Neuronal stem cell (in vitro differentiated cells): ENCODE measurements around the gene AK6.
"Not testable (repeated sequence)": the region's sequence is repeated elsewhere in the genome, so short reads cannot be mapped to it uniquely, and the experiment has no call there.

ENCODE experiments used
- DNase-seq: peaks from one replicate; pipeline ENCODE4 v3.0.0-alpha.2; 2013; ENCODE audit warnings: low spot score
- H2AFZ ChIP-seq: one replicate; pipeline ENCODE4 v1.6.1; 2013; ENCODE audit warnings: mild to moderate bottlenecking, low read length, inconsistent platforms
- H2AK5ac ChIP-seq: 2 replicates; pipeline ENCODE4 v1.6.1; 2013; ENCODE audit warnings: low read depth, mild to moderate bottlenecking, inconsistent platforms, low read length, moderate library complexity, mixed read lengths
- H2BK120ac ChIP-seq: 2 replicates; pipeline ENCODE4 v1.6.1; 2013; ENCODE audit warnings: low read depth, mild to moderate bottlenecking, inconsistent platforms, low read length, moderate library complexity, mixed read lengths
- H2BK12ac ChIP-seq: one replicate; pipeline ENCODE4 v1.6.1; 2013; ENCODE audit warnings: low read length, inconsistent platforms
- H2BK15ac ChIP-seq: 2 replicates; pipeline ENCODE4 v1.6.1; 2013; ENCODE audit warnings: mild to moderate bottlenecking, low read length, inconsistent platforms, mixed read lengths
- H2BK5ac ChIP-seq: one replicate; pipeline ENCODE4 v1.6.1; 2013; ENCODE audit warnings: inconsistent platforms, mild to moderate bottlenecking, low read length, moderate library complexity
- H3K14ac ChIP-seq: one replicate; pipeline ENCODE4 v1.6.1; 2013; ENCODE audit warnings: low read length, inconsistent platforms
- H3K18ac ChIP-seq: 2 replicates; pipeline ENCODE4 v1.6.1; 2013; ENCODE audit warnings: low read length, inconsistent platforms
- H3K23ac ChIP-seq: 2 replicates; pipeline ENCODE4 v1.6.1; 2013; ENCODE audit warnings: low read depth, mild to moderate bottlenecking, mixed read lengths, low read length, inconsistent platforms; ENCODE audit not compliant: poor library complexity
- H3K27ac ChIP-seq: replicated peaks from 3 replicates; pipeline ENCODE4 v1.5.1; 2013; ENCODE audit warnings: low read length, inconsistent platforms
- H3K27me3 ChIP-seq, 3 experiments: 2 replicates each; pipeline ENCODE4 v1.6.1; 2013; ENCODE audit warnings: low read length in 3 of 3, mild to moderate bottlenecking in 2 of 3, inconsistent platforms in 1 of 3, low read depth in 1 of 3, mixed read lengths in 1 of 3, moderate library complexity in 1 of 3; ENCODE audit not compliant: control insufficient read depth in 3 of 3, insufficient read depth in 3 of 3
- H3K36me3 ChIP-seq, 2 donors: replicated peaks in 1 of 2; 2 replicates each; pipeline ENCODE4 v1.6.1; 2013; ENCODE audit warnings: low read length in 2 of 2; ENCODE audit not compliant: control insufficient read depth in 2 of 2, insufficient read depth in 2 of 2
- H3K4ac ChIP-seq: 2 replicates; pipeline ENCODE4 v1.6.1; 2013; ENCODE audit warnings: inconsistent platforms, mild to moderate bottlenecking, low read length, moderate library complexity
- H3K4me1 ChIP-seq, 2 donors: 1 replicate in 1 of 2; 2 replicates in 1 of 2; pipeline ENCODE4 v1.6.1; 2013; ENCODE audit warnings: low read length in 2 of 2, low read depth in 1 of 2; ENCODE audit not compliant: control insufficient read depth in 2 of 2, insufficient read depth in 1 of 2
- H3K4me2 ChIP-seq: one replicate; pipeline ENCODE4 v1.6.1; 2013; ENCODE audit warnings: mild to moderate bottlenecking, low read length, inconsistent platforms; ENCODE audit not compliant: insufficient read depth, poor library complexity, severe bottlenecking
- H3K4me3 ChIP-seq, 2 donors: 2 replicates each; pipeline ENCODE4 v1.5.1; 2013; ENCODE audit warnings: low read length in 2 of 2, mild to moderate bottlenecking in 2 of 2, inconsistent platforms in 1 of 2, moderate library complexity in 1 of 2
- H3K79me1 ChIP-seq: one replicate; pipeline ENCODE4 v1.6.1; 2013; ENCODE audit warnings: low read depth, mild to moderate bottlenecking, inconsistent platforms, low read length, moderate library complexity
- H3K9ac ChIP-seq: one replicate; pipeline ENCODE4 v1.6.1; 2013; ENCODE audit warnings: mild to moderate bottlenecking, low read depth, low read length, inconsistent platforms; ENCODE audit not compliant: poor library complexity
- H3K9me3 ChIP-seq, 2 donors: replicated peaks in 1 of 2; 2 replicates each; pipeline versions ENCODE3 to v1.6.1; 2013; ENCODE audit warnings: low read length in 2 of 2, mild to moderate bottlenecking in 2 of 2, inconsistent platforms in 1 of 2, low read depth in 1 of 2, mixed read lengths in 1 of 2, moderate library complexity in 1 of 2; ENCODE audit not compliant: control insufficient read depth in 2 of 2, insufficient read depth in 1 of 2
- H4K8ac ChIP-seq: one replicate; pipeline ENCODE4 v1.6.1; 2013; ENCODE audit warnings: low read depth, mild to moderate bottlenecking, inconsistent platforms, low read length, moderate library complexity
- H4K91ac ChIP-seq: one replicate; pipeline ENCODE4 v1.6.1; 2013; ENCODE audit warnings: low read length, low read depth, mild to moderate bottlenecking, inconsistent platforms; ENCODE audit not compliant: poor library complexity
- WGBS, 2 donors: extraction: QIAGEN DNeasy Blood & Tissue Kit; methylation state at CpG; one replicate each; pipeline ENCODE4 v1.1.7; 2013; ENCODE audit warnings: missing lambda C conversion rate in 2 of 2, mixed read lengths in 1 of 2; ENCODE audit not compliant: insufficient read length in 2 of 2, insufficient replicate concordance in 1 of 2; ENCODE audit errors: extremely low coverage in 2 of 2; 5-methylcytosine and 5-hydroxymethylcytosine counted together

AK6 gene

GRCh38 chr5:69335341-69335935 lies 33.9 kb downstream of the AK6 start:
- no peak overlapping the region for H3K27ac ChIP-seq
- no peaks in the 10 kb centered on the region for H3K36me3 ChIP-seq
- H3K4ac ChIP-seq: no peak overlapping the region
- no peak overlapping the region for H3K4me2 ChIP-seq
- no peak overlapping the region for H2BK15ac ChIP-seq
- H3K79me1 ChIP-seq: no peaks in the 10 kb centered on the region
- H2AFZ ChIP-seq: no peak overlapping the region
- no peak overlapping the region for H2BK5ac ChIP-seq
- no peaks in the 10 kb centered on the region for H3K27me3 ChIP-seq
- no peaks in the 10 kb centered on the region for H3K4me1 ChIP-seq
- no peak overlapping the region for H4K91ac ChIP-seq
- H3K4me3 ChIP-seq: no peak overlapping the region
- DNase-seq: no peak
- no CpG with 5 or more reads among the region's 7 CpGs for whole genome bisulfite sequencing, 2 donors
- H3K23ac ChIP-seq: no peak overlapping the region
- no peak overlapping the region for H2BK12ac ChIP-seq
- H4K8ac ChIP-seq: no peak overlapping the region
- H2BK120ac ChIP-seq: no peak overlapping the region
- H3K9me3 ChIP-seq: no peaks in the 10 kb centered on the region
- H3K18ac ChIP-seq: no peak overlapping the region
- no peak overlapping the region for H3K14ac ChIP-seq
- H2AK5ac ChIP-seq: no peak overlapping the region
- H3K9ac ChIP-seq: no peak overlapping the region

DNA sequence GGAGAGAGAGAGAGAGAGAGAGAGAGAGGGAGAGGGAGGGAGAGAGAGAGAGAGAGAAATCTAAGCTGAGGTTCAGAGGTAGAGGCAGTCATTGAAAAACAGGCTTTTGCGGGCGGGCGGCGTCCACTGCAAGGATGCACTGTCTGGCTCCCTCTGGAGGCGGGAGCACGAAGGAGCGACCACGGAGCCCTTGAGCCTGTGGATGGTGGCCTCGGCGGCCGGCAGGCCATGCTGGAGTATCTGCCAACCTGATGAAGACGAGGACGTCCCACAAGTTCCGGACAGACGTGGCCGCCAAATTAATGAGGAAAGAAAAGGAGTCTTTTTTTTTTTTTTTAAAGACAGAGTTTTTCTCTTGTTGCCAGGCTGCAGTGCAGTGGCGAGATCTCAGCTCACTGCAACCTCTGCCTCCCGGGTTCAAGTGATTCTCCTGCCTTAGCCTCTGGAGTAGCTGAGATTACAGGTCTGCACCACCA lies 34.5 kb downstream of the AK6 start:
- H3K4me2 ChIP-seq: no peak overlapping the region
- no peaks in the 10 kb centered on the region for H3K9me3 ChIP-seq
- H3K4me3 ChIP-seq: no peak overlapping the region
- H3K27me3 ChIP-seq: no peaks in the 10 kb centered on the region
- no peak overlapping the region for H2BK12ac ChIP-seq
- no peaks in the 10 kb centered on the region for H3K79me1 ChIP-seq
- H3K4ac ChIP-seq: no peak overlapping the region
- no peak overlapping the region for H3K9ac ChIP-seq
- H2BK15ac ChIP-seq: no peak overlapping the region
- H2BK120ac ChIP-seq: no peak overlapping the region
- H3K36me3 ChIP-seq: no peaks in the 10 kb centered on the region
- H3K18ac ChIP-seq: no peak overlapping the region
- H2BK5ac ChIP-seq: no peak overlapping the region
- H3K14ac ChIP-seq: no peak overlapping the region
- peak; percentile 68 for DNase-seq
- H4K91ac ChIP-seq: no peak overlapping the region
- no peak overlapping the region for H3K23ac ChIP-seq
- WGBS, 2 donors: no CpG with 5 or more reads among the region's 18 CpGs
- no peak overlapping the region for H4K8ac ChIP-seq
- H3K27ac ChIP-seq: no peak overlapping the region
- peak overlapping the region; percentile 89 for H2AFZ ChIP-seq
- H3K4me1 ChIP-seq: no peaks in the 10 kb centered on the region
- no peak overlapping the region for H2AK5ac ChIP-seq

DNA sequence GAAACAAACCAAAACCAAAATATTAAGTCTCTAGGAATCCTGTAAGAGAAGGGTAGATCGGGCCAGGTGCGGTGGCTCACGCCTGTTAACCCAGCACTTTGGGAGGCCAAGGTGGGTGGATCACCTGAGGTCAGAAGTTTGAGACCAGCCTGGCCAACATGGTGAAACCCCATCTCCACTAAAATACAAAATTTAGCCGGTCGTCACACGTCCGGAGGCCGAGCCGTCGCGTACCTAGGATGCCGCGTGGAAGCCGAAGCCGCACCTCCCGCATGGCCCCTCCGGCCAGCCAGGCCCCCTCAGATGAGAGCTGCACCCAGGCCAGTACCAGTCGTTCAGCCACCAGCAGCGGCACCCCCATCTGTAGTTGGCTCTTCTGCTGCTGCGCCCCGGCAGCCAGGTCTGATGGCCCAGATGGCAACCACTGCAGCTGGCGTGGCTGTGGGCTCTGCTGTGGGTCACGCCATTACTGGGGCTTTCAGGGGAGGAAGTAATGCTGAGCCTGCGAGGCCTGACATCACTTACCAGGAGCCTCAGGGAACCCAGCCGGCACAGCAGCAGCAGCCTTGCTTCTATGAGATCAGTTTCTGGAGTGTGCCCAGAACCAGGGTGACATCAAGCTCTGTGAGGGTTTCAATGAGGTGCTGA lies 35.5 kb downstream of the AK6 start:
- H3K27ac ChIP-seq, H3K79me1 ChIP-seq, H2BK120ac ChIP-seq, H3K27me3 ChIP-seq, H2BK12ac ChIP-seq, H3K4me1 ChIP-seq, H4K91ac ChIP-seq, H2BK15ac ChIP-seq, H2AK5ac ChIP-seq, H3K4ac ChIP-seq, H3K4me2 ChIP-seq, H3K9ac ChIP-seq, H3K14ac ChIP-seq, H3K36me3 ChIP-seq, H3K4me3 ChIP-seq, H2BK5ac ChIP-seq, DNase-seq, H3K9me3 ChIP-seq, H3K23ac ChIP-seq: not testable (repeated sequence)
- peak overlapping the region; percentile 17 for H3K18ac ChIP-seq
- H2AFZ ChIP-seq: peak overlapping the region; percentile 40
- no CpG with 5 or more reads among the region's 25 CpGs for WGBS, 2 donors
- H4K8ac ChIP-seq: peak overlapping the region; percentile 17

DNA sequence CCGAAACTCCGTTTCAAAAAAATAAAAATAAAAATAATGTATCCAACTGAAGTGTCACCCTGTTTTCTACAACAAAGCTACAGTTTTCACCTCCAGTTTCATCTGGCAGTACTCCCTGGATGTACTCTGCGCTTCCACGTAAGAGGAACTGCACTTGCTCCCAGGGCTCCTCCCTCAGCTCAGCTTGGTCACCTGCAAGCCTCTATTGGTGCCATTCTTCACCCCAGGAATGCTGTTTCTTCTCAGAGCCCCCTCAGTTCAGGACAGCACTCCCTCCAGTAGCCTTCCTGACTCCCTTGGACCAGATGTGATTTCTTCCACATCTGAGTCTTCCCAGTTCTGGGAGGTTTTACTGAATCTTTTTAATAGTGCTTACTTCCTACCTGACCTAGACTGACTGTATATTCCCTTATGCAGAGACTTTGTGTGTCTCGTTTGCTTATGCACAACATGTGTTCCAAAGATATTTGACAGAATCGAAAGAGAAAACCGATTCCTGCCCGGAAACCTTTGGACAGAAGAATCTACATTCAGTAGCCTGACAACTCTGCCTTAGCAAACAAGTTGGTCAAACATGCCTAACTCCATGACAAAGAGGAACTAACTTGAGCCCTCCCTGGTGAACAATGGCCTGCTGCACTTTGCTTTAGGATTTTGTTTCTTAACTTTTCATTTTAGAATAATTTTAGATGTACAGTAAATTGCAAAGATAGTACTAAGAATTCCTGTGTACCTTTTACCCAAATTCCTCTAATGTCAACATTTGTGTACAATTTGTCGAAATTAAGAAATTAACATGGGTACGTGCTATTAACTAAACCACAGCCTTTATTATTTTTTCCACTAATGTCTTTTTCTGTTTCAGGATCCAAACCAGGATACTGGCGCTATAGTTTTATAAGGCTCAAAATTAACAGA lies 37.5 kb downstream of the AK6 start:
- no peak overlapping the region for H3K4ac ChIP-seq
- H3K36me3 ChIP-seq: no peaks in the 10 kb centered on the region
- H3K23ac ChIP-seq: no peak overlapping the region
- WGBS, 2 donors: no CpG with 5 or more reads among the region's 11 CpGs
- no peak overlapping the region for H3K4me3 ChIP-seq
- no peaks in the 10 kb centered on the region for H3K27me3 ChIP-seq
- no peaks in the 10 kb centered on the region for H3K9me3 ChIP-seq
- no peak overlapping the region for H2BK5ac ChIP-seq
- H4K91ac ChIP-seq: no peak overlapping the region
- H2BK120ac ChIP-seq: no peak overlapping the region
- no peak overlapping the region for H3K14ac ChIP-seq
- no peak overlapping the region for H3K27ac ChIP-seq
- H3K18ac ChIP-seq: no peak overlapping the region
- DNase-seq: no peak
- no peak overlapping the region for H3K9ac ChIP-seq
- H3K4me2 ChIP-seq: no peak overlapping the region
- no peaks in the 10 kb centered on the region for H3K79me1 ChIP-seq
- peak overlapping the region; percentile 77 for H2AFZ ChIP-seq
- no peak overlapping the region for H4K8ac ChIP-seq
- no peak overlapping the region for H2BK15ac ChIP-seq
- H2BK12ac ChIP-seq: no peak overlapping the region
- H3K4me1 ChIP-seq: no peaks in the 10 kb centered on the region
- H2AK5ac ChIP-seq: no peak overlapping the region
